ENCODE measurements around the gene SLC20A1.

Gene SLC20A1

GRCh38 chr2:112674229-112674628 is 28.5 kb downstream of the SLC20A1 start:
- H3K4me3 ChIP-seq (ENCODE audit: low read depth, low read length): no peak overlapping the region

GRCh38 chr2:112679484-112679883 is 33.7 kb downstream of the SLC20A1 start:
- H3K4me3 ChIP-seq (ENCODE audit: low read depth, low read length): no peak overlapping the region

GRCh38 chr2:112680666-112681101 is 34.9 kb downstream of the SLC20A1 start:
- no peak overlapping the region for H3K4me3 ChIP-seq (ENCODE audit: low read depth, low read length)

- H3K4me3 ChIP-seq (ENCODE audit: low read depth, low read length): no peak overlapping the region
Measured at GRCh38 chr2:112682101-112682500, 36.4 kb downstream of the SLC20A1 start.

- H3K4me3 ChIP-seq (ENCODE audit: low read depth, low read length): no peak overlapping the region
Measured at GRCh38 chr2:112683550-112684414, 38.0 kb downstream of the SLC20A1 start.

- H3K4me3 ChIP-seq (ENCODE audit: low read depth, low read length): no peak overlapping the region
Measured at GRCh38 chr2:112684415-112684775, 38.7 kb downstream of the SLC20A1 start.

- no peak overlapping the region for H3K4me3 ChIP-seq (ENCODE audit: low read depth, low read length)
Measured at GRCh38 chr2:112685271-112685884, 39.6 kb downstream of the SLC20A1 start.

GRCh38 chr2:112686348-112687217 is 40.8 kb downstream of the SLC20A1 start:
- no peak overlapping the region for H3K4me3 ChIP-seq (ENCODE audit: low read depth, low read length)

- H3K4me3 ChIP-seq (ENCODE audit: low read depth, low read length): no peak overlapping the region
Measured at GRCh38 chr2:112687522-112687921, 41.8 kb downstream of the SLC20A1 start.

GRCh38 chr2:112688086-112688880 is 42.5 kb downstream of the SLC20A1 start:
- no peak overlapping the region for H3K4me3 ChIP-seq (ENCODE audit: low read depth, low read length)

- no peak overlapping the region for H3K4me3 ChIP-seq (ENCODE audit: low read depth, low read length)
Measured at GRCh38 chr2:112690853-112691401, 45.2 kb downstream of the SLC20A1 start.

- no peak overlapping the region for H3K4me3 ChIP-seq (ENCODE audit: low read depth, low read length)
Measured at GRCh38 chr2:112691881-112692281, 46.1 kb downstream of the SLC20A1 start.

GRCh38 chr2:112692495-112692911 is 46.8 kb downstream of the SLC20A1 start:
- no peak overlapping the region for H3K4me3 ChIP-seq (ENCODE audit: low read depth, low read length)

GRCh38 chr2:112692918-112693317 is 47.2 kb downstream of the SLC20A1 start:
- H3K4me3 ChIP-seq (ENCODE audit: low read depth, low read length): no peak overlapping the region

- H3K4me3 ChIP-seq (ENCODE audit: low read depth, low read length): no peak overlapping the region
Measured at GRCh38 chr2:112693596-112693995, 47.9 kb downstream of the SLC20A1 start.

GRCh38 chr2:112694182-112694581 is 48.4 kb downstream of the SLC20A1 start:
- no peak overlapping the region for H3K4me3 ChIP-seq (ENCODE audit: low read depth, low read length)

- no peak overlapping the region for H3K4me3 ChIP-seq (ENCODE audit: low read depth, low read length)
Measured at GRCh38 chr2:112698834-112699515, 53.2 kb downstream of the SLC20A1 start.

GRCh38 chr2:112699984-112700667 is 54.4 kb downstream of the SLC20A1 start:
- no peak overlapping the region for H3K4me3 ChIP-seq (ENCODE audit: low read depth, low read length)

- H3K4me3 ChIP-seq (ENCODE audit: low read depth, low read length): no peak overlapping the region
Measured at GRCh38 chr2:112701052-112701451, 55.3 kb downstream of the SLC20A1 start.
